Measurements from ENCODE around the gene CDK16.
A peak's percentile ranks its signal among the peaks of the same experiment; 100 is the strongest.

The CDK16 gene

DNA sequence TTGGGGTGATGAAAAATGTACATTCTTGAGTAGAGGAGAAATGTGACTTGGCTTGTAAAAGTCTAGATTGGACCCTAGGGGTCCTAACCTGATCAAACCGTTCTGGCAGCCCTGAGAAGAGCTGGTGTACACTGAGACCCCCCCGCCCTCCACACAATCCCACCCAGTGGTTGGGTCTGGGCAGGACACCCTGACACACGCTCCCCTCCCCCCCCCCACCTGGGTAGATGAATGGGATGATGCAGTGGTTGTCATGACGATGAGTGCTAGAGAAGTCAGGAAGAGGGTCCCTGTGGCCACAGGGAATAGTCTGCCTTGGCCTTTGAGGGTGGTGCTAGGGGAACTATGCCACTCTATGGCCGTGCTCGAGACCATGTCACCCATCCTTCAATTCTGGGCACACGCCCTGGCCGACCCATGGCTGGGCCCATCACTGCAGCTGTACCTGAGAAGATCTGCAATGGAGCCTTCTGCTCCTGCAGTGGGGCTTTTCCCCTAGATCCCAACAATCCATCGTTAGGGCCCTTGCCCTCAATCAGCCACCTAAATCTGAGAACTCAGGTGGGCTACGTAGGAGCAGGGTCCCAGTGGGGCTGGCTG lies 4.4 kb downstream of the CDK16 start:
- Mint-ChIP-seq H3K27me3 (no peaks in the 10 kb centered on the region), H3K27ac (no peak overlapping the region), H3K36me3 (peaks cover 22 to 62% of the 10 kb centered on the region in 2 donors), H3K4me3 (no peak overlapping the region), H3K9me3 (no peaks in the 10 kb centered on the region), H3K4me1 (peaks cover 24 to 26% of the 10 kb centered on the region in 2 donors)
- DNase-seq (no peak), ATAC-seq (replicated peaks) (no peak)

DNA sequence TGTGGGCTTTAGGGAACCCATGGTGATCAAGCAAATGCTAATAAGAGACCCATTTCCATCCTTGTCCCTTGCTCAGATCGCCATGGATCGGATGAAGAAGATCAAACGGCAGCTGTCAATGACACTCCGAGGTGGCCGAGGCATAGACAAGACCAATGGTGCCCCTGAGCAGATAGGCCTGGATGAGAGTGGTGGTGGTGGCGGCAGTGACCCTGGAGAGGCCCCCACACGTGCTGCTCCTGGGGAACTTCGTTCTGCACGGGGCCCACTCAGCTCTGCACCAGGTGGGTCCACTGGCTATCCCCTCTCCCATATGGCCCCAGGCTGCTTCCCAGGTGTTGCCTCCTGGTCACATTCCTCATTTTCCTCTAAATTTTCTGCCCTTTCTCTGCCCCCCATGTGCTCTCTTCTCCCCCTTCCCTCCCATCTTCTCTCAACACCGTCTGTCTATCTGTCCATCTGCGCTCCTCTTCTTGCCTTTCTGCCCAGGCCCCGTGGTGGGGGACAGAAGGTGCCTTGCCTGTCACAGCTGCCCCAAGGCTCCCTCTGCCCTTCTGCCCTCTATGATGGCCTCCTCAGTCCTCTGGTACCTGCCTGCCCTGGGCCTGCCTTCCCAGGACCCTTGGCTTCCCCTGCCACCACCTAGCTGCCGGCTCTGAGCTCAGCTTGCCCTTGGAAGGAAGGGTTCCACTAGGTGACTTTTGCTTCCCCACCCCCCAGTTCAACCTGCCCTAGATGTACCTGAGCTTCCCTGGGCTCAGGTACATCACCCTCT lies 5.2 kb downstream of the CDK16 start:
- Mint-ChIP-seq H3K36me3 (peaks cover 26 to 68% of the 10 kb centered on the region in 2 donors), H3K4me3 (no peak overlapping the region)

DNA sequence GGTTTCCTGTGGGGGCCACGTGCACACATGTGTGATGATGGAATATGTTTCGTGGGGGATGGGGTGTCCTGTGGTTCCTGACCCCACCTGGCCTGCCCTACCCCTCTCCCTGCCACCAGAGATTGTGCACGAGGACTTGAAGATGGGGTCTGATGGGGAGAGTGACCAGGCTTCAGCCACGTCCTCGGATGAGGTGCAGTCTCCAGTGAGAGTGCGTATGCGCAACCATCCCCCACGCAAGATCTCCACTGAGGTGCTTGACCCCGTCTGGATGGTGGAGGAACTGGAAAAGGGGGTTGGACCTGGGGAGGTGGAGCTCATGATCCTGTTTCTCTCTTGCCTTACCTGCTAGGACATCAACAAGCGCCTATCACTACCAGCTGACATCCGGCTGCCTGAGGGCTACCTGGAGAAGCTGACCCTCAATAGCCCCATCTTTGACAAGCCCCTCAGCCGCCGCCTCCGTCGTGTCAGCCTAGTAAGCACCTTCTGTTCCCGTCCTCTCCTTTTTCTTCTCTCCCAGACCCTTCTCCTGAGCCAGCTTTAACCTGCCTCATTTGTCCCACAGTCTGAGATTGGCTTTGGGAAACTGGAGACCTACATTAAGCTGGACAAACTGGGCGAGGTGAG lies 5.9 kb downstream of the CDK16 start:
- no peaks in the 10 kb centered on the region for H3K27me3 Mint-ChIP-seq
- no peak overlapping the region for H3K27ac Mint-ChIP-seq
- peaks cover 29 to 69% of the 10 kb centered on the region in 2 donors for H3K36me3 Mint-ChIP-seq
- no peaks in the 10 kb centered on the region for H3K9me3 Mint-ChIP-seq
- ATAC-seq (replicated peaks) (no peak), DNase-seq (no peak)
- H3K4me1 Mint-ChIP-seq = peaks cover 20% of the 10 kb centered on the region in 2 donors
- no peak overlapping the region for H3K4me3 Mint-ChIP-seq

More for the DNA sequence above, 5.2 kb downstream of the CDK16 start:
- Mint-ChIP-seq H3K27ac (no peak overlapping the region), H3K27me3 (no peaks in the 10 kb centered on the region), H3K9me3 (no peaks in the 10 kb centered on the region), H3K4me1 (peaks cover 24 to 26% of the 10 kb centered on the region in 2 donors)
- DNase-seq (no peak), ATAC-seq (replicated peaks) (no peak)

DNA sequence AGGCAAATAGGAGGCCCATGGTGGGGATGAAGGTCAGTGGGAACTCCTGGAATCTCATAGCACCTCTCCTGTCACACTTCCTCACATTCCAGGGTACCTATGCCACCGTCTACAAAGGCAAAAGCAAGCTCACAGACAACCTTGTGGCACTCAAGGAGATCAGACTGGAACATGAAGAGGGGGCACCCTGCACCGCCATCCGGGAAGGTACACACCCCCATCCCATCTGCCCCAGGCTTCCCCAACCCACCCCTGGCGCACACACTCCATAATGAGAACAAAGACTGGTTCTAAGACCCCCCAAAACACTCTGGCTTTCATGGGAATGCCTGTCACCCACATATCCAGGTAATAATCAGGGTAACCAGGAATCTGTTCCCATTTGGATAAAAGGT lies 6.4 kb downstream of the CDK16 start:
- Mint-ChIP-seq H3K36me3 (peaks cover 32 to 68% of the 10 kb centered on the region in 2 donors), H3K27ac (no peak overlapping the region), H3K9me3 (no peaks in the 10 kb centered on the region), H3K4me1 (peaks cover 15% of the 10 kb centered on the region in 2 donors), H3K4me3 (no peak overlapping the region), H3K27me3 (no peaks in the 10 kb centered on the region)
- DNase-seq = no peak
- ATAC-seq (replicated peaks) = no peak

DNA sequence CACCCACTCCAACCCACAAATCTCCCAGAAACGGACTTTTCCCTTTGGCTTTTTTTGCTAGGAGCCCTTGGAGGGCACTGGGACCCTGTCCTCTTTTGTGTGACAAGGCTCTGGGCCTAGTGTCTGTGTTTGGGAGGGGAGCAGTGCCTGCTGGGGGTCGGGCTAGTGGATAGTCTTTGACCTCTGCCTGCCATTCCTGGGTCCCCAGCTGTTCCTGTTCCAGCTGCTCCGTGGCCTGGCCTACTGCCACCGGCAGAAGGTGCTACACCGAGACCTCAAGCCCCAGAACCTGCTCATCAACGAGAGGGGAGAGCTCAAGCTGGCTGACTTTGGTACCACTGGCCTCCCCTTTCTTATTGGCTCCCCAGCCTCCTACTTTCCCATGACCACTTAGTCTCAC lies 7.6 kb downstream of the CDK16 start:
- Mint-ChIP-seq H3K36me3 (peaks cover 36 to 66% of the 10 kb centered on the region in 2 donors), H3K4me1 (peaks cover 3 to 4% of the 10 kb centered on the region in 2 donors), H3K9me3 (no peaks in the 10 kb centered on the region), H3K27ac (no peak overlapping the region), H3K27me3 (no peaks in the 10 kb centered on the region), H3K4me3 (no peak overlapping the region)
- ATAC-seq (replicated peaks) (no peak), DNase-seq (no peak)

DNA sequence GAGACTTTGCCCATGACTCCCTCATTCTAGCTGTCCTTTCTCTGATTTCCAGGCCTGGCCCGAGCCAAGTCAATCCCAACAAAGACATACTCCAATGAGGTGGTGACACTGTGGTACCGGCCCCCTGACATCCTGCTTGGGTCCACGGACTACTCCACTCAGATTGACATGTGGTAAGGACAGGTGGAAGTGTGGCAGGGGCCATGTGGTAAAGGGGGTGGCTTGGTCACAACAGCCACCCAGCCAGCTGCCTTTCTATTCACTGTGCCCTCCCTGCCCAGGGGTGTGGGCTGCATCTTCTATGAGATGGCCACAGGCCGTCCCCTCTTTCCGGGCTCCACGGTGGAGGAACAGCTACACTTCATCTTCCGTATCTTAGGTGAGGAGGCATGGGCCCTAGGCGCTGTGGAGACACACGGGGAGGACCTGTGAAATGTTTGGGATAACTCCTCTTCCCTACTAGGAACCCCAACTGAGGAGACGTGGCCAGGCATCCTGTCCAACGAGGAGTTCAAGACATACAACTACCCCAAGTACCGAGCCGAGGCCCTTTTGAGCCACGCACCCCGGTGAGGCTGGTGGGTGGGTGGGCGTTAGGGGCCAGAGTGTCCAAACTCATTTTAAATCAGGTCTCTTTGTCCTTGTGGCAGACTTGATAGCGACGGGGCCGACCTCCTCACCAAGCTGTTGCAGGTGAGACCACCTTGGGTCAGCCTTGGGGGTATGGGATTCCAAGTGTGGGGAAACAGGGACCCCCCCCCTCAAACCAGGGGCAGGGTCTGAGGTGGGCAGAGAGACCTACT lies 8.3 kb downstream of the CDK16 start:
- no peak overlapping the region for H3K4me3 Mint-ChIP-seq
- H3K4me1 Mint-ChIP-seq = peaks cover 0 to 7% of the 10 kb centered on the region in 2 donors
- no peaks in the 10 kb centered on the region for H3K27me3 Mint-ChIP-seq
- H3K27ac Mint-ChIP-seq = no peak overlapping the region
- no peak for DNase-seq
- no peak for ATAC-seq (replicated peaks)
- H3K36me3 Mint-ChIP-seq = peaks cover 36 to 73% of the 10 kb centered on the region in 2 donors
- no peaks in the 10 kb centered on the region for H3K9me3 Mint-ChIP-seq

DNA sequence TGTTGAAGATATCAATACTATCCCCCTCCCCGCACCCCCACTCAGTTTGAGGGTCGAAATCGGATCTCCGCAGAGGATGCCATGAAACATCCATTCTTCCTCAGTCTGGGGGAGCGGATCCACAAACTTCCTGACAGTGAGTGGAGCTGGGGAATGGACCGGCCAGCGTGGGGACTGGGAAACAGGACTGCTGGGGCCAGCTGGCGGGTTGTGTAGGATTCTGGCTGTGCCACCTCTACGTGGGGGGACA lies 8.8 kb downstream of the CDK16 start:
- no peaks in the 10 kb centered on the region for H3K27me3 Mint-ChIP-seq
- H3K36me3 Mint-ChIP-seq = peaks cover 33 to 68% of the 10 kb centered on the region in 2 donors
- H3K4me3 Mint-ChIP-seq = no peak overlapping the region
- ATAC-seq (replicated peaks) = no peak
- no peak for DNase-seq
- H3K4me1 Mint-ChIP-seq = peaks cover 0 to 6% of the 10 kb centered on the region in 2 donors
- no peak overlapping the region for H3K27ac Mint-ChIP-seq
- no peaks in the 10 kb centered on the region for H3K9me3 Mint-ChIP-seq

DNA sequence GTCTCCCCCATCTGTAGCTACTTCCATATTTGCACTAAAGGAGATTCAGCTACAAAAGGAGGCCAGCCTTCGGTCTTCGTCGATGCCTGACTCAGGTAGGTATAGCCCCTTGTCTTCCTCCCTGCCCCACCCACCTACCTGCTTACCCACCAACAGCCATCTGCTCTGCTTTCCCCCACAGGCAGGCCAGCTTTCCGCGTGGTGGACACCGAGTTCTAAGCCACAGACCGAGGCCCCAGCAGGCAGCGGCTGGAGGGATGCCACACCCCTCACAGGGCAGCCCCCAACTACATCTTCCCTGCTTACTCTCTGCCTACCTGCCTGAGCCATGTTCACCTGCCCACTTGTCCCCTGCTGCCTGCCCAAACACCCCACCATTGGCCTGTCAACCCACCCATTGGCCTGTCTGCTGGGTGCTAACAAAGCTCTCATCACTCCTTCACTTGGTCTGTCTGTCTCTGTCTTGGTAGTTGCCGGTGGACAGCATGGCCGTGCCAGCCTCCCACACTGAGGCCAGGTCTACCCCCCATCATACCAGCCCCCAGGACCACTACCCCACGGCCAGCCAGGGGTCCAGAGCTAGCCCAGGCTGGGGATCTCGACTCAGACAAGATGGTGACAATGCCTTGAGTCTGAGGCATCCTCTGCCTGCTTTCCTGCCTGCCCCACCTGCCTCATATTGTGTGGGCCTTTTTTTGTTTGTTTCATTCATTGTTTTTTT lies 10.2 kb downstream of the CDK16 start:
- no peak overlapping the region for H3K4me3 Mint-ChIP-seq
- no peaks in the 10 kb centered on the region for H3K27me3 Mint-ChIP-seq
- DNase-seq = no peak
- ATAC-seq (replicated peaks) = no peak
- peaks cover 30 to 62% of the 10 kb centered on the region in 2 donors for H3K36me3 Mint-ChIP-seq
- no peaks in the 10 kb centered on the region for H3K9me3 Mint-ChIP-seq
- H3K27ac Mint-ChIP-seq = no peak overlapping the region
- H3K4me1 Mint-ChIP-seq = peaks cover 0 to 5% of the 10 kb centered on the region in 2 donors

DNA sequence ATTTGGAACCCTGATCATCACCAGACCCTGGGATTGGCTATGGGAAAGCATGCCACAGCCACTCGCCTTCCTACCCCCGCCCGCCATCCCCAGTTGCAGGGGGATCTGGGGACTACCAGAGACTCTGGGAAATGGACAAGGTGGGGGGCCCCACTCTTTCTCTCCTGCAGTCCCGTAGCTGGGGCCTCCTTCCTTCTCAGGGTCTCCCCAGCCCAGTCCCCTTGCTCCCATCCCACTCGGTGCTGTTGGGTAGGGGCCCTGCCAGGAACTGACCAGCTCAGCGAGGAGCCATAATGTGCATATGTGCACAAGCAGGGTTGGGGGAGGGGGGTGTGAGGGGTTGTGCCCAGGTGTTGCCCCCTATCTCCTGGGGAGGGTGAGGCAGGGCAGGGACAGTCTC lies 10.9 kb downstream of the CDK16 start:
- ATAC-seq (replicated peaks) (no peak), DNase-seq (no peak)
- Mint-ChIP-seq H3K27me3 (no peaks in the 10 kb centered on the region), H3K9me3 (no peaks in the 10 kb centered on the region), H3K4me3 (no peak overlapping the region), H3K4me1 (peaks cover 0 to 5% of the 10 kb centered on the region in 2 donors), H3K27ac (no peak overlapping the region), H3K36me3 (peaks cover 28 to 56% of the 10 kb centered on the region in 2 donors)

DNA sequence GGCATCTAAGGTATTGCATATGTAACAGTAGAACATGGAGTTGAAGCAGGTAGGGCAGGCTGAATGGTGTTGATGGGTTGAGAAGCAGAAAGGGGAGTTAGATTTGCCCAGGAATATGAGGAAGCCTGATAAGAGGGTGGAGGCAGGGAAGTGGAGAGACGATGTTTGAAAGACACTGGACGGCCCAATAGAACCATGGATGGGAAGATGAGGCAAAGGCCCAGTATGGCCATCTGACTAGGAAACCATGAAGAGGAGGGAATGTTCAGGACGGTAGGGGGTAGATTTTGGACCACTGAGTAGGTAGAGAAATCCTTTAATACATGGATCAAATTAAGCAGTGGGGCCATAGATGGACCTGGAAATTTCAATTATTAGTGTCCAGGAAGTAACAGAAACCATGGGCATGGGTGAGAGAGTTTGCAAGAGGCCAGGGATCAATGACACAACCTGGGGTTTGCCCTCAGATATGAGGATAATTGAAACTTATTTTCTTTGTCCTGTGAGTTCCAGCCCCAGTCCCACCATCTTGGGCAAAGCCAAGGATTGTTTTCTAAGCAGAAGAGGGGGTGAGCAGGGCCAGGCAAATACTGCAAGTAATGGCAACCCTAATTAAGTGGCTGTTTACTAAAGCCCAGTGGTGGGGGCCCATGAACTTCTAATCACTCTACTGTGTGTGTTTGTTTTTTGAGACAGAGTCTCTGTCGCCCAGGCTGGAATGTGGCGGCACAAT lies 11.8 kb downstream of the CDK16 start:
- H3K27ac Mint-ChIP-seq = no peak overlapping the region
- no peak overlapping the region for H3K4me3 Mint-ChIP-seq
- ATAC-seq (replicated peaks) (no peak), DNase-seq (no peak)
- no peaks in the 10 kb centered on the region for H3K9me3 Mint-ChIP-seq
- peaks cover 24 to 49% of the 10 kb centered on the region in 2 donors for H3K36me3 Mint-ChIP-seq
- no peaks in the 10 kb centered on the region for H3K27me3 Mint-ChIP-seq
- peaks cover 4 to 7% of the 10 kb centered on the region in 2 donors for H3K4me1 Mint-ChIP-seq

DNA sequence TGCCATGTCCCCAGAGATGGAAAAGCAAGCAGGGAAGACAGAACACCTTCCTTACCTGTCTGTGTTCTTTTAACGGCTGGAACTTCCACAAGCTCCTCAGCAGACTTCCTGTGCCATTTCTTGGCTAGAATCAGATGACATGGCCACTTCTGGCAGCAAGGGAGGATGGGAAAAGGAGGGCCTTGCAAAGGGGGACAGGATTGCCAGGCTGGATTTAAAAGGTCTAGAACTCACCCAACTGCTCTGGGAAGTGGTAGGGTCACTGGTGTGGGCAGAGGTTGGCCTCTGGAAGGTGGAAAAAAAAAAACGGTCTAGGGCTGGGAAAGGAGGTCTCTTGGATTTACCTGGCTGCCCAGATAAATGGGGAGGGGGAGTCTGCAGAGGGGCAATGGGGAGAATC lies 12.7 kb downstream of the CDK16 start:
- Mint-ChIP-seq H3K36me3 (peaks cover 22 to 45% of the 10 kb centered on the region in 2 donors), H3K27me3 (no peaks in the 10 kb centered on the region), H3K9me3 (no peaks in the 10 kb centered on the region), H3K4me1 (peaks cover 8 to 9% of the 10 kb centered on the region in 2 donors), H3K27ac (no peak overlapping the region), H3K4me3 (peak overlapping the region in 1 of 2 donors; percentile 3)
- no peak for ATAC-seq (replicated peaks)
- DNase-seq = no peak

DNA sequence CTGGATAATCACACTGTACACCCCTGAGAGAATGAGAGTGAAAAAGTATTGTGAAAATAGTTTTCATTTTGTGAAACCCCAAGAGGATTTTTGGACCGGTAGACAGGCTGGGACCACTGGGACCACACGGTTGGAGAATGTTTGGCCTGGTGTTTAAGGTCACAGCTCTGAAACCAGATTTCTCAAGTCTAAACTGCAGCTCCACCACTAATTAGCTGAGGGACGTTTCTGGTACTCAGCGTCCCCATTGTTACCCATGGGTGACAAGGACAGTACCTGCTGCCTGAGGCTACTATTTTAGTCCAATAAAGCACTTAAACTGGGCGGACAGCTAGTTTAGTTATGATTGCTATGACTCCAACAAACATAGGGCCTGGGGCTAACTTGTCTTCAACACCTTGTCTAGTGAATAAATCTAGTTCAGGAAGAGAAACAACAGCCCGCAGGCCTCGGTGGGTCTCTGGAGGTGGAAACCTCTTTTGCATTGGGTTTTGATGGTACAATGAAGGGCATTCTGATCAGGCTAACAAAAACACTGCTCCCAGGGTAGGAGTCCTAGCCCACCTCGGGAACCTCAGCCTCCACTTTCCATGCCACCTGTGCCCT lies 13.8 kb downstream of the CDK16 start:
- Mint-ChIP-seq H3K27me3 (no peaks in the 10 kb centered on the region), H3K27ac (peak overlapping the region; percentile 97), H3K36me3 (peaks cover 19 to 34% of the 10 kb centered on the region in 2 donors), H3K4me1 (peaks cover 8 to 9% of the 10 kb centered on the region in 2 donors), H3K9me3 (no peaks in the 10 kb centered on the region), H3K4me3 (peak overlapping the region; percentile 88 to 91)
- DNase-seq (no peak), ATAC-seq (replicated peaks) (no peak)

DNA sequence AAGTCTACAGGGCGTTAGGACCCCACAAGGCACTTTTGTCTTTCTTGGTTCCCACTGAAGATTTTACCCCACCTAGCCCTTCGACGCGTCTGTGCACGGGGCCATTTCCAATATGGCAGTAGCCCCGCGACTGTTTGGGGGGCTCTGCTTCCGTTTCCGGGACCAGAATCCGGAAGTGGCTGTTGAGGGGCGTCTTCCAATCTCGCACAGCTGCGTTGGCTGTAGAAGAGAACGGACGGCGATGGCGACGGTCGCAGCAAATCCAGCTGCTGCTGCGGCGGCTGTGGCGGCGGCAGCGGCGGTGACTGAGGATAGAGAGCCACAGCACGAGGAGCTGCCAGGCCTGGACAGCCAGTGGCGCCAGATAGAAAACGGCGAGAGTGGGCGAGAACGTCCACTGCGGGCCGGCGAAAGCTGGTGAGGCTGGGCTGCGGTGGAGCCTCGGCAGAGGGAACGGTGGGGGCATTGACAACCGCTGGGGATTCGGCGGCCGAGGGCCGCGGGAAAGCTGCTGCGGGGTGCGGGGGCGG lies 14.4 kb downstream of the CDK16 start, which contains the start of gene USP11:
Gene USP11, plus strand, starts transcription at position 207 of the 530 bp plus-strand sequence. Its CDS starts 35 bp downstream, at position 242.
- H3K4me1 Mint-ChIP-seq = peaks cover 8 to 9% of the 10 kb centered on the region in 2 donors
- DNase-seq = peak; percentile 51
- peak within 1 kb of the TSS; percentile 88 to 91 for H3K4me3 Mint-ChIP-seq
- H3K27ac Mint-ChIP-seq = peak within 1 kb of the TSS; percentile 97
- peak; percentile 41 to 49 for ATAC-seq (replicated peaks)
- H3K27me3 Mint-ChIP-seq = no peaks in the 10 kb centered on the region
- H3K36me3 Mint-ChIP-seq = peaks cover 19 to 33% of the 10 kb centered on the region in 2 donors
- H3K9me3 Mint-ChIP-seq = no peaks in the 10 kb centered on the region
